Caki2 (cell line): ENCODE results near the gene CTU2. TPM values are rescaled to one million over a fixed set of nuclear protein-coding genes. Genes with fewer than 3 reads are reported as not detected.
A peak's percentile ranks its signal among the peaks of the same experiment; 100 is the strongest.

Source experiments
- DNase-seq: peaks from one replicate; pipeline ENCODE4 v3.0.0-alpha.2; 2015; ENCODE audit warnings: low read depth
- in situ Hi-C: cut with HindIII; loops from 2 replicates; pipeline ENCODE4 v1.10.0; 2016; ENCODE audit warnings: low sequenced_read_pairs, low pct_unique_long_range_greater_than_20kb, mixed read lengths
- total RNA-seq: library from RNA; depleted of rRNA; stranded (reverse); fragments of >200 nt; shearing (Covaris generic); gene quantifications from 2 replicates; pipeline ENCODE4 v1.2.3, GENCODE V29; 2014; ENCODE audit warnings: low replicate concordance

CTU2 gene
- total RNA-seq, 1 experiment from 2014 or later: 36.2 TPM

DNA sequence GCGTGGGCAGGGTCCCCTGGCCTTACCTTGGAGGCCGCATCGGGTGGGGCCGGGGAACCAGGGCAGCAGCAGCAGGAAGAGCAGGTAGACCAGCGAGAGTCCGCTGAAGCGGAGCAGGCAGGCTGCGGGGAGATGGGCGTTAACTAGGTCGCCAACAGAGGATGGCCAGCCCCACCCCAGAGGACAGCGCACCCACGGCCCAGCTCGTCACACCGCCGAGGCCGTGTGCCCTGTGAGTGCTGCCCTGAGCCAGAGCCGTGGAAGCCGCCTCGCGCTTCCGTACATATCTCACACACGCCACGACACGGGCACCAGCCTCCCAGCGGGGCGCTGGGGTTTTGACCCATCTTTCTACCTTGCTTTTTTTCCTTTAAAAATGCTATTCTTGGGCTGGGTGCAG lies 43.1 kb downstream of the CTU2 start:
- in situ Hi-C loops: no loop called here
- DNase-seq: no peak

DNA sequence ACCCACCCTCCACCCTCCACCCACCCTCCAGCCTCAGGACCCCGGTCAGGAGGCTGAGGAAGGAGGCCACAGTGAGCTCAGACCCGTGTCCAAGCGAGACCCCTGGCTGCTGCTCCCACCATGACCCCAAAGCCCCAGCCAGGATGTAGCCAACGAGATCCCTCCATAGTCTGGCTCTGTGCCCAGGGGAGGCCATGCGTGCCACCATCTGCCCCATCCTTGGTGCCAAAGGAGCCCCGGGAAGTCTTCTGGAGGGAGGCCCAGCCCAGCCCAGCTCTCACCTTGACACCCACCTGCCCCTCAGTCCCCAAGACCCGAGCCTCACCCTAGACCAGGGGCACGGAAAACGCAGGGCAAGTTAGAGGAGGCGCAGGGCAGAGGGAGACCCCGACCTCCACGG lies 44.6 kb downstream of the CTU2 start:
- in situ Hi-C loops: no loop called here

DNA sequence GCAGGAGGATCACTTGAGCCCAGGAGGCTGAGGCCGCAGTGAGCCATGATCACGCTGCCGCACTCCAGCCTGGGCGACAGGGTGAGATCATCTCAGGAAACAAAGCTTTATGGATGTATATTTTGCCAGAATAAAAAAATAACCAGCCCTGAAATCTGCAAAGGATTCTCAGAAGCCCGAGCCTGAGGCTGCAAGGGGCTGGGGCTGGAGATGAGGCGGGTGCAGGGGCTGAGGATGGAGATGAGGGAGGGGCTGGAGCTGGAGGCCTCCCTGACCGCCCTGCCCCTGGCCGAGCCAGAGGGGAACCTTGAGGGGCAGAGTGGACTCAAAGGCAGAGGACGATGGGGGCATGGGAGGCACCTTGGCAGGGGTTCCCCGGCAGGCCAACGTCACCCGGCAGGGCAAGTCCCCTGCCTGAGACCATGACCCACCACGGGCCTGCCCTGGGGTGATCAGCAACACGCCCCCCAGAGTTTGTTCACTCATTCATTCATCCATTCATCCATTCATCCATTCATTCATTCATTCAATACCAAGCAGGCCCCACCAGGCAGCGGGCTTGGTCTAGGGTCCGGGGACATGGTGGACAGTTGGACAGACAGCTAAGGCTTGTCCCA lies 46.2 kb downstream of the CTU2 start:
- DNase-seq: no peak
- in situ Hi-C loops: no loop called here

More for the DNA sequence above, 44.6 kb downstream of the CTU2 start:
- DNase-seq: no peak

DNA sequence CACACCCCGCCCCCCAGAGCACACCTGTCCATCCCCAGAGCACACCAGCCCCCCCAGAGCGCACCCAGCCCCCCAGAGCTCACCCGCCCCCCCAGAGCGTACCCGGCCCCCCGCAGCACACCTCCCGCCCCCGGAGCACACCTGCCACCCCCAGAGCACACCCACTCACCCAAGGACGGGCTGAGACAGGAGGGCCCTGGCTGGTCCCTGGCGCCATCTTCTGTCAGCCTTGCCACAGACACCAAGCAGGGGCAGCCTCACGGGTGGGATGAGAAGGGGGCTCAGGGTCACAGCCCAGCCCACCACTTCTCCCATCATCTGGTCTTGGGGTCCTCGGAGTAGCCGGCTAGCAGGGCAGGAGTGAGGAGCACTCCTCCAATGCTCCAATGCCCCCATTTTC lies 46.9 kb downstream of the CTU2 start:
- in situ Hi-C loops: no loop called here
- DNase-seq: no peak

DNA sequence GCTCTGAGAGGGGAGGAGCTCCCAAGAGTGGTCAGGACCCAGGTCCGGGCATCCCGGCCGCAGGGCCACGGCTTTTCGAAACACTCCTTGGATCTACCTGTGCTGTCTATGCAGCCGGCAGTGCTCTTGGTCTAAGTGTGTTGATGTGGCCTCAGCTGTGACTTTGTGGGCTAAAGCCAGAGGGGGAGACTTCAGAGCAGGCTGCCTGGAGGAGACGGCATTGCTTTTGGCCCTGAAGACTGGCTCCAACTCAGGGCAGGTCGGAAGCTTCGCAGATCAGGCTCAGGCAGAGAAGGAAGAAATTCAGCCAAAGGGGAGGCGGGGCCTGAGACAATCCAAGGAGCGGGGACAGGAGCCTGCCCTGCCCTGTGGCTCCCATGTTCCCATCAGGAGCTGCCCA lies 47.3 kb downstream of the CTU2 start:
- in situ Hi-C loops: no loop called here
- DNase-seq: no peak

DNA sequence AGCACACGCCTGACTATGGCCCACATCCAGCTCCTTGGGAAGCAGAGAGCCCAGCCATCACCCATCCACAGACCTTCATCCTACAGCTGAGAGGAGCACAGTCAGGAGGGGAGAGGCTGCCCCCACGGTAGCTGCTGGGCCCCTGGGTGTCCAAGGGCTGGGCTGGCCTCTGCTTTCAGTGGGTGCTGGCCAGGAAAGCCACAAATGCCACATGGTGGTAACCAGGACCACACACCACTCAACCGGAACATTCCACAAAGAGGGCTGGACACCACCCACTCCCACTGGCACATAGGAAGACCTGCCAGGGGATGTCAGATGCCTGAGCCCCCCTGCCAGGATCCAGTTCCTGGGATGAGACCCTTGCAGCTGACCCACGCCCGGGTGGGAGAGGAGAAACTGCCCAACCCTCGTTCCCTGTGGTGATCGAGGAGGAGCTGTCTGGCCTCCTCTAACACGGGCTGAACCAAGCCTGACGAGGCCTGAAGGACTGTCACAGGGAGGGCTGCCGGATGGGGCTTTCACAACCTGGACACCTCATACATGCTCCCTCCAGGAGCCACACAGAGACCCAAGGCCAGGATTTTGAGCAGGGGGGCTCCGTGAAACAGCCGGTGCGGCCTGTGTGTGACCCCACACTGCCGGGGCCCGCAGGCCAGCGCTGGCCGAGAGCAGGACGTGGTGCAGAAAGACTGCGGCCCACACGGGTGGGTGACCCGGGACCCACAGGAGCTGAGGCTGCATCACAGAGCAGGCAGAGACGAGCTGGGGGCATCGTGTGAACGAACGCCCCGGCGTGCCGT lies 48.0 kb downstream of the CTU2 start:
- no peak for DNase-seq
- in situ Hi-C loops: no loop called here

DNA sequence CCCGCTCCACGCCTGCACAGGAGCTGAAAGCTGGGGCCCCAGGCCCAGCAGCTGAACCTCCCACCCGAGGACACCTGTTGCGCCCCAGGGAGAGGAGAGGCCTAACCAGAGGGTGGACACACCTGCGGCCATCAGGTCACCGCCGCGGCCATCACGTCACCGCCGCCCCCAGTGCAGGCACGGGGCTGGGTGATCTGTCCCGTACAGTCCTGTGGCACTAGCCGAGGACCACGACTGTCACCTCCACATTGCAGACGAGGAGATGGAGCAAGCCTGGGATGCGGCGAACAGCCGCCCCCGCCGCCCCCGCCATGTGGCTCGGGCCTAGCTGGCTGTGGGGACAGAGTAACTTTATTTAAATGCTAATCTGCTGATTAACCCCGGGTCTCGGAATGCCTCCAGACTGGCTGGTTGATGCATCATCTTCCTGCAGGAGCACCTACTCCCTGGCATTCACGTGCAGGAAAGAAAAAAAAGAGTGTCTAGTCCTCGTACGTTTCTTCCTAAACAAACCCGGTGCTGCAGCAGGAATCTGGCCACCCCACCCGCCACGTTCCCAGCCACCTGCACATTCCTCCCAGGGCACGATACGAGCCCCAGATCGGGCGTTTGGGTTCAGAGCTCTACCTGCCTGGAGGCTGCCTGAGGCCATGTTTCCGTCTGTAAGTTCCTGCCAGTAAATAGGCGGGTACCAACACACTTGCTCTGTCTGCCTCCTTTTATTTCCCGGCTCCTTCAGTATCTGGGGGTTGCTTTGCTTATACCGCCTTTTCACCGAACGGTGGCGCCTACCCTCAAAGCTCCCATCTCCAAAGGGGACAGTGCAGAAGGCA lies 48.8 kb downstream of the CTU2 start:
- DNase-seq: no peak
- in situ Hi-C loops: no loop called here

DNA sequence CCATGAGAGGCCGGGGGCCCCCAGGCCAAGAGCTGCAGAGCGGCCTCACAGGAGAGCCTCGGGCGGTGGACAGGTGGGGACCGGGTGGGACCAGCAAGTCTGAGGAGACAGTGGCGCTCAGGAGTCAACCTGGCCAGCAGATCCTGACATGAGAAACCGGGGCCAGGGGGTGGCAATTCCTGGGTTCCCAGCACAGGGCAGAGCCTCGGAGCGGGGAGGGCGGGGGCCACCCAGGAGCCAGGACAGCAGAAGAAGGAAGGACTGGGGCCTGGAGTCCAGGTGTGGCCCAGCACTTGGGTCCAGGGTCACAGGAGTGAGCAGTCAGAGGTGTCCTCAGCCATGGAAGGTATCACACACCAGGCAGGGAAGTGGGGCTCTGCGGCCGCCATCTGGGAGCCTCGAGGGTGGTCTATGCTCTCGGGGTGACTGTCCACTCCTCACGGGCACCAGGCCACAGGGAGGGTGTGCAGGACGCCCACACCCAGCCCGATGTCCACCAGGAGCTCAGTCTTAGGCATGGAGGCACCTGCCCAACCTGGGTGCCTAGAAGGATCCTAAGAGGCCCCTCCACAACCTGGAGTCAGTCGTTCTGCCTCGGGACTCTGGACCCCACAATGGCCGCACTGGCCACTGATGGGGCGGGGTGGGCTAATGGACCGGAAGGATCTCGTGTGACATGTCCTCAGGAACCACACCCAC lies 49.6 kb downstream of the CTU2 start:
- in situ Hi-C loops: no loop called here

DNA sequence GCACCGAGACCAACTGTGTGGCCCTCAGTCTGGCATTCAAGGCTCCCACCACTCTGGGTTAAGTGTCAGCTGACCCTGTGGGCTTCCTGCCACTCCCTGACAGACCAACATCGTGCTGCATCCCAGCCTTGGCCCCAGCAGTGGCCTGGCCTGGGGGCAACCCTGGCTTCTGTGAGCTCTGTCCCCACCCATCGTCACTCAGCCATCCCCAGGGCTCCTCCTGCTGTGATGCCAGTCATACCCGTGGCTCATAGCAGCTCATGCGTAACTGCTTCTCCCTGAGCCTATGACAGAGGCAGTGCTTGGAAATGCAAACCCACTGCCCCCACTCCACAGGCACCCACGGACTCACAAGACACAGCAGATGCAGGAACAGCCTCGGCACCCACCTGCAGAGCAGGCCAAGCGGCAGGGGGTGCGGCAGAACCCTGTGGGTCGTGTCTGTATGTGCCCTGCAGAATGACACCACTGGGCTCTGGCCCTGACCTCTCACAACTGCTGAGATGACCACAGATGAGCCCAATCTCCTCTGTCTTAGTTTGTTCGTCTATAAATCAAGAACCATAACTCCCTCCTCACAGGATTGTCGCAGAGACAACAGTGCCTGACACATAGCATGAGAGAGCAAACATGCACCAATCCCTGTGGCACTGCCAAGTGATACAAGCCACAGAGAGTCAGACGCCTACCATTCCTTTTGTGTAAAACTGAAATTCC lies 52.1 kb downstream of the CTU2 start:
- peak; percentile 78 for DNase-seq
- in situ Hi-C loops: no loop called here

More for the DNA sequence above, 49.6 kb downstream of the CTU2 start:
- no peak for DNase-seq

DNA sequence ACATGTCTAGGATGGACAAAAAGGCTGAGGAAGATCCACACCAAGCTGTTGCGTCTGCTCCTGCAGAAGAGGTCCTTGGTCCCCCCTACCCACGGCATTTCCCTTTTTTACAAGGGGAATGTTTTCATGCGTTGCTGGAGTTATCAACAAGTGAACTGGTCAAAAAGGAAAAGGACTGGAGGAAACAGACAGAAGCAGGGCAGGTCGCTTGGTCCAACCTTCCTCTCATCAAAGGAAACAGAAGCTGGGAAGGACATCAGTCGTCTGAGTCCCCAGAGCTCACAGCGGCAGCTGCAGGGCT lies 52.6 kb downstream of the CTU2 start:
- in situ Hi-C loops: no loop called here
- DNase-seq: no peak

DNA sequence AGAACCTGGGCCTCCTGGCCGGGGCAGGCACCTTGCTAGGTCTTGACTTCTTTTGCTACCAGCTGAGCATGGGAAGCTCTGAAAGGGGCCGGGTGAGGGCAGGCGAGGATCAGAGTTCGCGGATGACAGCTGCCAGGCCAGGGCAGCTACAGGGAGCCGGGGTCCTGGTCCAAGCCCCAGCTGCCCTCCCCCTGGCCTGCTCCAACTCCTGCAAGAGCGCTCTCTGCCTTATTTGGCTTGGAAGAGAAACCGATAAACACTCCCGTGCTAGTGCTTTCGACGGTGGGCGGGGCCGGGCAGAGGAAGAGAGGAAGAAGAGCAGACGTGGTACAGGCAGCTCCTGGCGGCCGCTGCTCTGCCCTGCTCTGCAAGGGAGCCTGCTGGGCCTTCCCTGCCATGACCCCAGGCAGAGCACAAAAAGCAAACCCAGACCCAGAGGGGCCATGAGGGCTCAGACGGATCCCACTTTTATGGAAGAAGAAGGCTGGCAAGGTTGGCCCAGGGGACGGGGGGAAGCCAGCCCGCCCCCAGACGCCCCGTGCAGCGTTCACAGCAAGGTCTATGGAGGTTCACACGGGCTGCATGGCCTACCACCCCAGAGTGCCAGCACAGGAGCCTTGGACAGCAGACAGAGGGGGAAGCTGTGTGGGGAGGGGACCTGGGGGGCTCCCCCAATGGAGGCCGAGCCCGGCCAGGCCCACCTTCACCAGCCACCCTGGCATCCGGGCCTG lies 53.1 kb downstream of the CTU2 start:
- no peak for DNase-seq
- in situ Hi-C loops: no loop called here

DNA sequence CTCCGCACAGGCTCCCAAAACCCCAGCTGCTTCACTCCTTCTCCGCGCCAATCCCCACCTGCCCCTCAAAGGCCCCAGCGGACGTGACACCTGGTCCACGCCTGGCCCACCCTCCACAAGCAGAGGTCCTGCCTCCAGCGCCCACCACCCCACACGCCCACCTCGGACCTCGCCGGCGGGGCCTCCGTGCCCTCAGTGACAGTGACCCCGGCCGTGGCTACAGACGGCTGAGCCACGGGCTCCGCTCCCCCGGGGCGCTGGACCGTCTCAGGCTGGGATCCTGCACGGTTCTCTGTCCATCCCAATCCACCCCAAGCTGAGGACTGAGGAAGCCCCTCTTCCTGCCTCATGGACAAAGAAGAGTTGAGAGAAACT lies 53.7 kb downstream of the CTU2 start:
- in situ Hi-C loops: no loop called here
- no peak for DNase-seq

DNA sequence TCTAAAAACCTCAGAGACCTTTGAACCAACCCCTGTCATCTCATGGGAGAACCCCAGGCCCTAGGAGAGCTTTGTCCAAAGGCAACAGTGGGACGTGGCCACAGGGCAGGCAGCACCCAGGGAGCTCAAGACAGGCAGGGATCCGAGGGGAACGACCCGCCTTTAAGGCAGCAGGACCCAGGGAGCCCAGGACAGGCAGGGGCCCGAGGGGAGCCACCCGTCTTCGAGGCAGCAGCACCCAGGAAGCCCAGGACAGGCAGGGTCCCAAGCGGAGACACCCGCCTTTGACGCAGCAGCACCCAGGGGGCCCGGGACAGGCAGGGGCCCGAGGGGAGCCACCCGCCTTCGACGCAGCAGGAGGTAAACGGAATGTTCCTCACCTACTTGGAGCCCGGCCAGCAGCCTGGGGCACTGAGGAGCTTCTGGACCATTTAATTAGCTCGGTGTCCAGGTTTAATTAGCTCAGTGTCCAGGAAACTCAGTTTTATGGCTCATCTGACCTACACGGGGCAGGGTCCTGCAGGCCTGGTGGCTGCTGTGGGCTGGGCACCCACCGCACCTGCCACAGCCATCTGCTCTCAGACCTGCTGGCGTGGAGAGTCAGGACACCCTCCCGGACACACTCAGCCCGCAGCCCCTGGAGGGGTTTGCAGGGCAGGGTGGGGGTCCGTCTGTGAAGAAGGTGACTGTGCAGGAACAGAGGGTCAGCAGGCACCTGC lies 54.3 kb downstream of the CTU2 start:
- in situ Hi-C loops: no loop called here
- no peak for DNase-seq

DNA sequence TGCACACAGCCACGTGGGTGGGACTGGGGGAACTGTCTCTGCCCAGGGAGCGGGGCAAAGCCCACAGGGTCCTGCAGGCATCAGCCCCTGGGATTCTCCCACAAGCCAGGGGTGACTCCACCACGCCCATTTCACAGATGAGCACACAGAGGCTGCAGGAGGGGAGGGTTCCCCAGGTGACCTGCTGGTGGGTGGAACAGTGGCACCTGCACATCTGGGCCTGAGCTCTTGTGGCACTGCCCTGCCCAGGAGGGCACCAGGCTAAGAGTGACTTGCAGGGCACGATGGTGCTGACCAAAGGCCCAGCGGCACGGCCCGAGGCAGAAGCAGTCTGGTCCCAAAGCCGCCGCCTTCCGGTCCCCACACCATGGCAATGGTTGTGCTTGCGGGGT lies 54.8 kb downstream of the CTU2 start:
- DNase-seq: no peak
- in situ Hi-C loops: no loop called here

DNA sequence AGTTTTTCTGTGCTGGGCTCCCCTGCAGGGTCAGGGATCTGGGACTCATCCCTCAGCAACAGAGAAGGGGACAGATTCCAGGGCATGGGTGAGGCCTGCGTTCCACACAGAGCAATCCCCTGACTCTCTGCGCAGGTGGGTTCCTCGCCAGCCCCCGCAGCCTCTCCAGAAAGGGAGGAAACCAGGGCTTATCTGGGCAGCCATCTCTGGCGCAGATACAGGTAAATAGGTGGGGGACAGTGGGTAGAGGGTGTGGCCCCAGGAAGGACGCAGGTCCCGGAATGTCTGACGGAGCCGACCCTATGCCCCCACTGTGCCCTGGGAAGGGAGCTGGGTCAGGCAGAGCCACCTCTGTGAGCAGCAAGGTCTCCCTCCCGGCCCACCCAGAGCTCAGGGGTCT lies 55.5 kb downstream of the CTU2 start:
- DNase-seq: no peak
- in situ Hi-C loops: no loop called here

DNA sequence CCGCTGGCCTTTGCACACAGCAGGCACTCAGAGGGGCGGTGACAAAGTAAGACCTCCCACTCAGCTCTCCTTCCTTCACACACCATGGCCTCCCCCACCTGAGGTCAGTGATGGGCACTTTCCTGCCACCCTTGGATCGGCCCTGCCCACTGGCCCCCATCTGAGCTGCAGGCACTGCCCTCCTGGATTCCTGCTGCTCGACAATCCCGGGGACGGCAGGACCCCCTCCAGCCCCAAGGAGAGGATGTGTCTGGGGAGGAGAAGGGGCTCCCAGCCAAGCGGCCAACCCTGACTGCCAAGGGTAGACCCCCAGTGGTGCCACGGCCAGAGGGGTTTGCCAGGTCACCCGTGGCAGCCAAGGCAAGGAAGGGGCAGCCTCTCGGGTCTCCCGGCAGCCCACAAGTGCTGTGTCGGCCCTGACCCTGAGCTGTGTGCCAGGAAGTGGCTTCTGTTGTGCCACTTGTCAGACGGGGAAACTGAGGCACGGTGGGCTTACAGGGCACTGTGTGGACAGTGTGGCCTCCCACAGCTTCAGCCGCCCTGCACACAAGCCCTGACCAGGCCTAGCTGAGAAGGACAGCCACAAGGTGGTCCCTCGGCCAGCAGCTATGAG lies 56.1 kb downstream of the CTU2 start:
- no peak for DNase-seq
- in situ Hi-C loops: no loop called here

DNA sequence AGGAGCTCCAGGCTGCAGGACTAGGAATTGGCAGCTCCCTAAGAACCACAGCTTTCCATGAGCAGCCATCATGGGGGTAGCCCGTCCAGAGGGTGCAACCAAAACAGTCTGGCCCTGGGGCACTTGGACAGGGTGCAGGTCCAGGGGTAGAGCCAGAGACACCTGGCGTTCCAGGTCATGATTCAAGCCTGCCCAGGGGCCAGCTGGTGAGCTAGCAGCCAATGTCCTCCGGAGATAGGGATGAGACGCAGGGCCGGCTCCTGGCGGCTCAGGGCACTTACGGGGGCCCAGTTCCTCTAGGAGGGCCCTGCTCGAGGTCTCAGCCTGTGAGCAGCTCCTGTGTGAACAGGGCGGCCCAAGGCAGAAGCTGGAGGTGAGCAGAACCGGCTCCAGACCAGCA lies 56.6 kb downstream of the CTU2 start:
- in situ Hi-C loops: no loop called here
- DNase-seq: no peak
